Transverse colon (tissue), 4 donors: Measurements from ENCODE around the gene TLR7. TPM values are rescaled to one million over a fixed set of nuclear protein-coding genes. Genes with fewer than 3 reads are reported as not detected.

Experiments
- DNase-seq: peaks from one replicate; pipeline ENCODE4 v3.0.0-alpha.2; 2019
- H3K27ac ChIP-seq, 4 donors: fragments of 200-600 bp; sonication (generic); 2 replicates each; pipeline ENCODE4 v1.5.1; 2016 to 2018; ENCODE audit warnings: inconsistent platforms in 4 of 4
- H3K27me3 ChIP-seq: fragments of 200-600 bp; sonication (generic); 2 replicates; pipeline ENCODE4 v1.5.1; 2017; ENCODE audit warnings: inconsistent platforms
- H3K36me3 ChIP-seq, 4 donors: fragments of 200-600 bp; sonication (generic); 2 replicates each; pipeline ENCODE4 v1.5.1; 2017 to 2019; ENCODE audit warnings: inconsistent platforms in 4 of 4
- H3K4me1 ChIP-seq, 4 donors: fragments of 200-600 bp; sonication (generic); 2 replicates each; pipeline ENCODE4 v1.5.1; 2017 to 2020; ENCODE audit warnings: inconsistent platforms in 4 of 4
- H3K4me3 ChIP-seq, 4 donors: fragments of 200-600 bp; sonication (generic); 1 replicate in 1 of 4; 2 replicates in 3 of 4; pipeline versions ENCODE4 v1.5.1 to v1.6.1; 2017 to 2019; ENCODE audit warnings: inconsistent platforms in 4 of 4
- H3K9me3 ChIP-seq, 2 donors: fragments of 200-600 bp; sonication (generic); 2 replicates each; pipeline ENCODE4 v1.5.1; 2017 to 2019; ENCODE audit warnings: inconsistent platforms in 2 of 2
- EP300 ChIP-seq: sonication (generic); formaldehyde crosslinking; IDR thresholded peaks from one replicate; pipeline ENCODE4 v1.6.1; 2017; ENCODE audit warnings: antibody characterized with exemption, low read depth
- POLR2A ChIP-seq: fragments of 450-650 bp; IDR thresholded peaks from one replicate; pipeline ENCODE4 v1.6.1; 2016; ENCODE audit warnings: antibody characterized with exemption, mild to moderate bottlenecking, moderate library complexity
- POLR2AphosphoS5 ChIP-seq, 3 donors: sonication (generic); formaldehyde crosslinking; IDR thresholded peaks; one replicate each; pipeline ENCODE4 v1.6.1; 2016; ENCODE audit warnings: antibody characterized with exemption in 3 of 3
- WGBS, 2 donors: methylation state at CpG; one replicate each; pipeline ENCODE4 v1.1.5; 2018; ENCODE audit warnings: low coverage in 1 of 2; 5-methylcytosine and 5-hydroxymethylcytosine counted together
- in situ Hi-C, 4 donors: fragments of 200-750 bp; cut with MboI; loops; one replicate each; pipeline versions ENCODE4 v1.15.0 to v1.15.1; 2017; ENCODE audit warnings: low sequenced_read_pairs in 3 of 4, low pct_ligation_motif_present in 1 of 4, low pct_unique_long_range_greater_than_20kb in 1 of 4
- intact Hi-C: fragments of 100-400 bp; cut with DNase I; formaldehyde crosslinking; loops from one replicate; pipeline ENCODE4 v1.15.1; 2023; ENCODE audit warnings: low total_unique reads
- total RNA-seq, 4 donors: library from RNA; depleted of rRNA; stranded (reverse); fragments of >200 nt; gene quantifications; one replicate each; pipeline ENCODE4 v1.1.0, GENCODE V29; 2016
- TF ChIP-seq, protein P1 (sequence below), 5 experiments: fragments of 200-600 bp in 3 of 5; fragments of 450-650 bp in 2 of 5; sonication (generic) in 3 of 5; IDR thresholded peaks; 1 replicate in 2 of 5; 2 replicates in 3 of 5; pipeline ENCODE4 v1.5.1; 2016 to 2017; ENCODE audit warnings: antibody characterized with exemption in 5 of 5, inconsistent platforms in 3 of 5, mild to moderate bottlenecking in 2 of 5, moderate library complexity in 1 of 5

The TLR7 gene
- total RNA-seq, 4 donors from 2014 or later: 0.27 to 0.95 (median 0.75) TPM; not detected in 1

GRCh38 chrX:12824944-12825343, 41.9 kb upstream of the TLR7 start:
- WGBS, 2 donors: 80% methylated on average over 9 of the region's 9 CpGs; no CpG with 5 or more reads in 1 of the 2 donors
- Histone ChIP-seq H3K9me3 (no peaks in the 10 kb centered on the region), H3K27me3 (no peaks in the 10 kb centered on the region), H3K4me1 (no peaks in the 10 kb centered on the region), H3K4me3 (no peak overlapping the region), H3K36me3 (no peaks in the 10 kb centered on the region), H3K27ac (no peak overlapping the region)
- TF ChIP-seq EP300 (no peak), POLR2A (no peak), POLR2AphosphoS5 (IDR thresholded peaks at IDR 0.05) (no peak)
- DNase-seq: no peak
- intact Hi-C loops: no loop called here
- in situ Hi-C loops: loop anchor here in 3 of 4 donors (10.0 to 25.0 kb wide), 3 partner anchors 70 to 687 kb away; partner anchors contain the start of gene TLR8 (in 1 of the 3)

DNA sequence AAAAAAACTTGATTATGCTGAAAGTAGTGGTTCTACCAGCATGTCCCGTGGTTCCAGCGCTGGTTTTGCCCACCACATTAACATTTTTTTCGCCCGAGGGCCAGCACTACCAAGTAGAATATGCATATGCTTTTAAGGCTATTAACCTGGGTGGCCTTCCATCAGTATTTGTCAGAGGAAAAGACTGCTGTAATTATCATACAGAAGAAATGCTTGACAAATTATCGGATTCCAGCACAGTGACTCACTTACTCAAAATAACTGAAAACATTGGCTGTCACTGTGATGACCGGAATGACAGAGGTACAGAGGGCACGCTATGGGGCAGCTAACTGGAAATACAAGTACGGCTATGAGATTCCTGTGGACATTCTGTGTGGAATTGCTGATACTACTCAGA, 41.1 kb upstream of the TLR7 start:
- Histone ChIP-seq H3K9me3 (no peaks in the 10 kb centered on the region), H3K4me3 (no peak overlapping the region), H3K27me3 (no peaks in the 10 kb centered on the region), H3K27ac (no peak overlapping the region), H3K36me3 (no peaks in the 10 kb centered on the region), H3K4me1 (no peaks in the 10 kb centered on the region)
- 86% methylated on average over 8 of the region's 8 CpGs; no CpG with 5 or more reads in 1 of the 2 donors for WGBS, 2 donors
- TF ChIP-seq, protein P1, sequence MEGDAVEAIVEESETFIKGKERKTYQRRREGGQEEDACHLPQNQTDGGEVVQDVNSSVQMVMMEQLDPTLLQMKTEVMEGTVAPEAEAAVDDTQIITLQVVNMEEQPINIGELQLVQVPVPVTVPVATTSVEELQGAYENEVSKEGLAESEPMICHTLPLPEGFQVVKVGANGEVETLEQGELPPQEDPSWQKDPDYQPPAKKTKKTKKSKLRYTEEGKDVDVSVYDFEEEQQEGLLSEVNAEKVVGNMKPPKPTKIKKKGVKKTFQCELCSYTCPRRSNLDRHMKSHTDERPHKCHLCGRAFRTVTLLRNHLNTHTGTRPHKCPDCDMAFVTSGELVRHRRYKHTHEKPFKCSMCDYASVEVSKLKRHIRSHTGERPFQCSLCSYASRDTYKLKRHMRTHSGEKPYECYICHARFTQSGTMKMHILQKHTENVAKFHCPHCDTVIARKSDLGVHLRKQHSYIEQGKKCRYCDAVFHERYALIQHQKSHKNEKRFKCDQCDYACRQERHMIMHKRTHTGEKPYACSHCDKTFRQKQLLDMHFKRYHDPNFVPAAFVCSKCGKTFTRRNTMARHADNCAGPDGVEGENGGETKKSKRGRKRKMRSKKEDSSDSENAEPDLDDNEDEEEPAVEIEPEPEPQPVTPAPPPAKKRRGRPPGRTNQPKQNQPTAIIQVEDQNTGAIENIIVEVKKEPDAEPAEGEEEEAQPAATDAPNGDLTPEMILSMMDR (IDR thresholded peaks at IDR 0.05): no peak
- TF ChIP-seq EP300 (no peak), POLR2AphosphoS5 (IDR thresholded peaks at IDR 0.05) (no peak), POLR2A (no peak)
- intact Hi-C loops (no loop called here), in situ Hi-C loops (loop anchor here in 1 of 4 donors (10.0 kb wide), 1 partner anchor 69 kb away; no protein-coding TSS in a partner anchor)
- no peak for DNase-seq

DNA sequence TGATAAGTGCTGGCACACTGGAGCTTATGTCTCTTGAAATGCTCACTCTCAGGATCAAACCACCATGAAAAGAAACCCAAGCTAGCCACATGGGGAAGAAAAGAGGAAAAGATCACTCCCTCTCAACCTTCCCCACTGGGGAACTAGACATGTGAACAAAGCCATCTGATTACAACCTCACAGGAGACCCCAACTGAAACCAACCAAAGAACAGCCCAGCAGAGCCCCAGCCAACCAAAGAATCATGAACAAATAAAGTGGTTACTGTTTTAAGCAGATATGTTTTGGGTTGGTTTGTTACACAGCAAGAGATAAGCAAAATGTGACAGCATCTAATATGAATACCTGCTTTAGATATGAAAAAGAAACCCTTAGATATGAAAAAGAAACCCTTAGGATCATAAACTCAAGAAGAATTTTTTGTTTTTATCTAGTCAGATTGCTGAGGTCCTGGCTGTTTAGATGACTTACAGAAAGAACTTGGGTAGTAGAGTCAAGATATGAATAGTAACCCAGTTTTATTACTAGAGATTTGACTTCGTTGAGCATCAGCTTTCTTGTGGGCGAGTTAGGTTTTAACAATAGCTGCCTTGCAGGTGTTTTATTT, 23.7 kb upstream of the TLR7 start:
- H3K4me3 ChIP-seq: no peak overlapping the region
- H3K36me3 ChIP-seq: no peaks in the 10 kb centered on the region
- WGBS, 2 donors: 51% methylated on average over 2 of the region's 2 CpGs; no CpG with 5 or more reads in 1 of the 2 donors
- intact Hi-C loops (no loop called here), in situ Hi-C loops (no loop called here)
- H3K27ac ChIP-seq: no peak overlapping the region
- no peaks in the 10 kb centered on the region for H3K4me1 ChIP-seq
- no peaks in the 10 kb centered on the region for H3K9me3 ChIP-seq
- TF ChIP-seq POLR2A: no peak
- no peak for TF ChIP-seq EP300
- TF ChIP-seq POLR2AphosphoS5 (IDR thresholded peaks at IDR 0.05): no peak
- TF ChIP-seq, protein P1 (IDR thresholded peaks at IDR 0.05): no peak
- no peak for DNase-seq
- H3K27me3 ChIP-seq: no peaks in the 10 kb centered on the region

- Histone ChIP-seq H3K27me3 (no peaks in the 10 kb centered on the region), H3K4me3 (no peak overlapping the region), H3K27ac (no peak overlapping the region), H3K9me3 (no peaks in the 10 kb centered on the region), H3K36me3 (no peaks in the 10 kb centered on the region), H3K4me1 (no peaks in the 10 kb centered on the region)
- TF ChIP-seq POLR2A (no peak), EP300 (no peak), POLR2AphosphoS5 (IDR thresholded peaks at IDR 0.05) (no peak)
- TF ChIP-seq, protein P1 (IDR thresholded peaks at IDR 0.05): no peak
- DNase-seq: no peak
- 14 to 43% methylated on average over 2 to 6 of the region's 6 CpGs for WGBS, 2 donors
- intact Hi-C loops: no loop called here
- in situ Hi-C loops: no loop called here
Observed at GRCh38 chrX:12843668-12844279, 23.1 kb upstream of the TLR7 start.
